HG02642 (cell line): ENCODE data around the gene FGF12.
"Not testable (repeated sequence)": the region's sequence is repeated elsewhere in the genome, so short reads cannot be mapped to it uniquely, and the experiment has no call there.

Experiments
- ATAC-seq: cut with Tn5 transposase; IDR thresholded peaks from one replicate; pipeline ENCODE4 v1.9.1; 2021; ENCODE audit warnings: mild to moderate bottlenecking; ENCODE audit not compliant: unreplicated experiment, poor library complexity

Gene FGF12

DNA sequence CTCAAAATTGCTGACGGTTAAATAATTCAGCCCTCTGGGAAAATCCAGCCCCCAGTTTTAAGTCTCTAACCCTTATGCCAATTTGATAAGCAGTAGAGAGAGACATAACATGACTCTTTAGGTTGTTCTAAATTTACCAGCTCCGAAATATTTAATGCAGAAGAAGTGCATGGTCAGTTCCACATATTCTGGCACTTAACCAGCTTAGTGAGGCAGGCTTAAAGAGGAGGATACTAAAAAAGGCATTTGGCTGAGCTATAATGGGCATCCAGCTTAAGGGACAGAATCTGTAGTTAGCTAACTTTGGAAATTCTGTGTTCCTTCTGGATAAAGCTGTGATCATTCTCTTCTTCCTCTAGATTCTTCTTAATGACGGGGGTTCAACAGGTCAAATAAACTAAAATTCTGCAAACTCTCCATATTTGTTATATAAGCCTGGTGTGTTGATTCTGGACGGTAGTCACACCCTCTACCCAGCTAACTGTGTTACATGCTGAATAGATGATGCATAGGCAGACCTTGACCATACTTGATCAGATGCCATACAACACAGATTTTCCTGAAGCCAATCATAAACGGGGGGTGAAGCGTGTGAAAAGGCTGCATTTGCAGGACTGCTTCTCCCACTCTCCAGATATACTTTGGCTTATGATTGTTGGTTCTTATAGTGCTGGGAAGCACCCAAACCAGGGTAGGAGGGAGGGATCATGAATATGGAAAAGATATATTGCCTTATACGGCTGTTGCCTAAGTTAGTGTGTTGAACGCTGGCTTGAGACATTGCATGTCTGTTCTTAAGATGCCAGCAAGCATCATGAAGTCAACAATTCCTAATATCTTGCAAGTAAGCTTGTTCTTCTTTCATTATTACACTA is 118.4 kb downstream of the FGF12 start:
- ATAC-seq: no peak

DNA sequence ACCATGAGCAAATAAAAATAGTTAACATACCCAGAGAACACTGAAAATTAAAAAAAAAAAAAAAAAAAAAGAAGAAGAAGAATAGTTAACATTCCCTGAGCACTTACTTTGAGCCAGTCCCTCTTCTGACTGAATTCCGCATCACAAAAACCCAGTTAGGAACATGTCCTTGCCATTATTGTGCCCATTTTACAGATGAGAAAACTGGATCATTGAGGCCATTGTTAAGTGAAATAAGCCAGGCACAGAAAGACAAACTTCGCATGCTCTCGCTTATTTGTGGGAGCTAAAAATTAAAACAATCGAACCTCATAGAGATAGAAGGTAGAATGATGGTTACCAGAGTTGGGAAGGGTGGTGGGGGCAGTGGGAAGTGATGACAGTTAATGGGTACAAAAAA is 119.5 kb downstream of the FGF12 start:
- ATAC-seq: no peak

GRCh38 chr3:192597913-192598312 is 129.4 kb downstream of the FGF12 start:
- ATAC-seq: no peak

DNA sequence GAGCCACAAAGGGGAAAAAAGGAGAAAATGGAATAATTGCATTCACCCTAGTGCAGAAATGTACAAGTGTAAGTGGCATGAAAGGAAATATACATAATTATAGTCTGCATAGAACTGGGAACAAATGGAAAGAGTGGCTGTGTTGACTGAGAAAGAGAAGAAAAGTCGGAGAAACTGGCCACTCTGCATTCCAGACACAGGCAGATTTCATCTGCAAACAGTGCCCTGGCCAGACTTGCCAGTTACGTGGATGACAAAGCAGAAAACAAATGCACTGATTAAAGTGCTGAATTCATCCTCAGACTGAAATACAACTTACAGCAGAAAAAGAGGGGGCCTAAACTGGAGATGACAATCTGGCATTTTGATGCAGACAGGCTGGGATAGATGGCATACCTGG is 129.8 kb downstream of the FGF12 start:
- ATAC-seq: no peak

DNA sequence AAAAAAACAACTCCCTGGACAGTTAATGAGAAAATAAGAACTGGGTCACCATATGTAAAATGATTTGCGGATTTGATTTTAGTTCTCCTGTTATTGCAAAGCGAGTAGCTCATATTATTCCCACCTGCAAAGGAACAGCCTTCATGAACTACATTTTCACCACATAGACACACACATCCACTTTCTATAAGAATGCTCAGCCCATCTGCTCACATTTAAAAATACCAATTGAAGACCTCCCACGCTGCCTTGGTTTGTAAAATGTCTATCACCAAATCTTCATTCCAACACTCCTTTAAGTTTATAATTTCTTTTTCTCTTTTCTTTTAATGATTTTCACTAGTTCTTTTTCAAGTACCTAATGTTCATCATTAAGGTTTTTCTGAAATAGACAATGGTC is 148.6 kb downstream of the FGF12 start:
- no peak for ATAC-seq

GRCh38 chr3:192577811-192578210 is 149.5 kb downstream of the FGF12 start:
- ATAC-seq: no peak

- ATAC-seq: no peak
These were observed 150.1 kb downstream of the FGF12 start for GRCh38 chr3:192577271-192577670.

- not testable (repeated sequence) for ATAC-seq
These were observed 150.6 kb downstream of the FGF12 start for GRCh38 chr3:192576704-192577103.

GRCh38 chr3:192575879-192576506 is 151.3 kb downstream of the FGF12 start:
- ATAC-seq: no peak

- ATAC-seq: no peak
These were observed 154.1 kb downstream of the FGF12 start for GRCh38 chr3:192573240-192573639.

- ATAC-seq: no peak
These were observed 156.2 kb downstream of the FGF12 start for GRCh38 chr3:192570821-192571791.

GRCh38 chr3:192570315-192570714 is 157.0 kb downstream of the FGF12 start:
- no peak for ATAC-seq

GRCh38 chr3:192566706-192567290 is 160.5 kb downstream of the FGF12 start:
- peak; percentile 85 for ATAC-seq

GRCh38 chr3:192564611-192565010 is 162.7 kb downstream of the FGF12 start:
- no peak for ATAC-seq

GRCh38 chr3:192563417-192563816 is 163.9 kb downstream of the FGF12 start:
- ATAC-seq: no peak

GRCh38 chr3:192553707-192554106 is 173.6 kb downstream of the FGF12 start:
- ATAC-seq: no peak

- no peak for ATAC-seq
These were observed 177.0 kb downstream of the FGF12 start for GRCh38 chr3:192550356-192550755.

DNA sequence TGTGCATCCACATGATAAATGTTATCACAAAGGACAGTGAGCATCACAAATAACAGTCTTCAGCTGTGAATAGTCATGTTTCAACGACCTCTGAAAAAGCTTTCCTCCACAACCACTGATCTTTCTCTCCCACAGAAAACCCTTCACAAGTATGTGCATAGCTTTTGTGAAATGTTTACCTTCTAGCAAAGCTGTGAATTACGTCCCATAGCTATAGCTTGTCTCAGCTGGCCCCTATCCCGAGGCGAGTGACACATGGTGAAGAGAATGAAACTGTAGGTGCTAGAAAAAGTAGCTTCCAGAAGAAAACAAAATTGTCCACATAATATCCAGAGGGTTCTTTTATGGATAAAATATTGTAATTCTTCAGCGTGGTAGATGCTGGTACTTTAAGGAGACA is 182.0 kb downstream of the FGF12 start:
- ATAC-seq: no peak

DNA sequence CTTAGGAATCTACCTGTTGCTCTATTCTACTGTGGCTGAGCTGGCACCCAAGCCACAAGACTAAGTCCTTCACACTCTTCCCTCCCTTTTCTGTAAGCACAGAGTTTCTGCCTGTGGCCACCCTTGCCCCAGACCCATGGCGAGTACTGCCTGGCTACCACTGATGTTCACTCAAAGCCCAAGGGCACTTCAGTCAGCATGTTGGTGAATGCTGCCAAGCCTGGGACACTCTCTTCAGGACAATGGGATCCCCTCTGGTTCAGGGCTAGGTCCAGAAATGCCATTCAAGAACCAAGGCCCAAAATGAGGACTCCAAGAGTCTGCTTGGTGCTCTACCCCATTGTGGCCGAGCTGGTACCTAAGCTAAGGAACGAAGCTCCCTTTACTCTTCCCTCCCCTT is 184.2 kb downstream of the FGF12 start:
- ATAC-seq: no peak

DNA sequence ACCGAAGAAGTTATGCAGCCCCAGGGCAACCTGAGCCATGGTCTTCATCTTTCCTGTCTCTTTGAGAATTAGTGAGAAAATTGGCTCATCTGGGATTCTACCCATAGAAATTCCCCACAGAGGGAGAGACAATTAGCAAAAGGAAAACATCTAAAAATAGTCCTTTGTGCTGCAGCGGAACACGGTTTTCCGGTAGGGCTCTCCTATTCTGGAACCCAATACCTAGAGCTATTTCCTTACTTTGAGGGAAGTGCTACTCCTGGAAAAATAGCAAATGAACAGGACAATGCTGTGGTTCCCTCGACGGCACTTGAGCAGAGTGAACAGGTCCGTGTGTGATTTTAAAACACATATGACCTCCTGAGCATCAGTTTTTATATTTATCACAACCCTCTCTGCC is 210.5 kb downstream of the FGF12 start:
- no peak for ATAC-seq
